ENCODE measurements around the gene MRPL58. TPM values are rescaled to one million over a fixed set of nuclear protein-coding genes. Genes with fewer than 3 reads are reported as not detected.

Gene MRPL58
- 13.4 and 15.6 TPM in 2 replicates for total RNA-seq

GRCh38 chr17:75012346-75013091, at the start of gene MRPL58:
Gene MRPL58, plus strand, starts transcription at chr17:75012670. Its CDS starts 17 bp downstream, at chr17:75012687.

DNA sequence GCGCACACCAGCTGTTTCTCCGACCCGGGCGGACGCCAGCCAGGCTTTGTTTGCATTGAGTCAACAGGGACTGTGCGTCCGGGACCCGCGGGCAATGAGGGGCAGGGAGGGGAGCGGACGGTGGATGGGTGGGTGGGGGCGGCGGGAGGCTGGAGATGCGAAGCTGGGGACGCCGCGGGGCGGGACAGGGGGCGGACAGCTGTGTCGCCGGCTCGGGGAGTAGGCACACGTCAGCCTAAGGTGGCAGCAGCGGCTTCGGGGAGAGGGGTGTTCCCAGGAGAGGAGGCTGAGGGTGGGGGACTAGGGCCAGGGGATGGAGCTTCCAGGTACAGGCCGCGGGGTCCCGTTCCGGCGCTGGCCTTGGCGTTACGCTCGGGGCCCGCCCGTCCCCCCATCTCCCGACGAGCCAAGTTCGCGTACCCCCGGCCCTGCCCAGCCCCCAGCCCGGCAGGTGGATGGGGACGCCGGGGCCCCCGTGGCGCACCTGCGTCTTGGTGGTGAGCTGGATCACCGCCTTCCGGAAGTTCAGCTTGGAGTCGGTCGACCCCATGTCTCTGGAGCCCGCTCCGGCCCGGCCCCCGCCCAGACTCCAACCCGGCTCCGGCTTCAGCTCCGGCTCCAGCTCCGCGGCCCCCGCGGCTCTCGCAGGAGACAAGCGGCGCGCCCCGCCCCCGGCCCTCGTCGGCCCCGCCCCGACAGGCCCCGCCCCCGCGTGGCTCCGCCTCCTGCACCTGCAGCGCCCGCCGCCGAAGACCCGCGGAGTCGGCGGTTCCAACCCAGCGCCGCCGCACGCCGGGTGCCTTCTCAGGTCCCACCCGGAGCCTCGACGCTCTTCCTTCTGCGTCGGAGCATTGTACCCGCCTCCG, 40.1 kb upstream of the MRPL58 start, which contains the start of gene HID1:
Gene HID1 (minus strand): TSS at position 653 of the 866 bp plus-strand sequence. CDS start 103 bp downstream, at position 550.

GRCh38 chr17:74987418-74987908, 25.0 kb upstream of the MRPL58 start, which contains the start of gene CDR2L:
Gene CDR2L, plus strand, starts transcription at chr17:74987632. Its CDS starts 412 bp downstream, at chr17:74988044.

DNA sequence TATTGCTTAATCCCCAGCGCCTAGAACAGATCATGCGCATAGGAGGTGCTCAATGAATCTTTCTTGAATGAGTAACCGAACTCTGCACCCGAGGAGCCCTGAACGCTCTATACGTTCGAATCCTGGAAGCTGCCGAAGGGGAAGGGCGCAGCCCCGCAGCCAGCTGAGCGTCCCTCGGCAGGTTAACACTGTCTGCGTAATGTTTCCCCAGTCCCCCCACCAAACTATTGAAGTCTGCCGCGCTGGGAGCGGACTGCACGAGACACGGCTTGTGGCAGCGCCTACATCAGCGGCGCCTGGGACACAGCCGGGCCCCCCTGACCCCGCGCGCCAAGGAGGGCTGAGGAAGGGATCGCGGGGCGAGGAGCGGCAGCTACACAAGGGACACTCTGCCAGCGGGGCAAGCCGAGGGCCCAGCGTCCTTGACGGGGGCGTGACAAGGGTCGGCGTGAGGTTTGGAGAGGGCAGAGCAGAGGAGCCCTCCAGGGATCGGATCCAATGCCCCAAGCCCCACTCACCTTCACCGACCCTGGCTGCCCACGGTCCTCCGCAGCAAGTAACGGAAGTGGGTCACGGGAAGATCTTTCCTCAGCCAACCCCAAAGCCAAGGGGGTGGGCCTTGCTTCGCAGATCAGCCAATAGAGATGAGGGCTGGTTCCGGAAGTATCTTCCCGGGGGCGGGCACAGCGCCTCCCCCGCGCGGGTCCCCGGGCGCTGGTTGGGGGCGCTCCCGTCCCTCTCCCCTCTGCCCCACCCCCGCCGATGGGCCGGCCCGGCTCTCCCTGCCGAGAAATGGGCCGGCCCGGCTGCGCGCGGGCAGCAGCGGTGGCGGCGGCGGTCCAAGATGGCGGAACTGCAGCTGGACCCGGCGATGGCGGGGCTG, 34.2 kb downstream of the MRPL58 start, which contains the start of the genes ATP5PD and KCTD2:
Gene ATP5PD (minus strand): TSS at position 563 of the 883 bp plus-strand sequence. CDS start 4,319 bp downstream, outside the sequence.
Gene KCTD2 (plus strand): TSS at position 819 of the 883 bp plus-strand sequence. CDS start 26 bp downstream, at position 845.

Other genes with a start within 250 kb of the MRPL58 start
- 32.6 and 46.7 TPM in 2 replicates for gene NAT9, start 236.3 kb upstream of the MRPL58 start, total RNA-seq
- 0.13 and 0.50 TPM in 2 replicates for gene GRIN2C, start 152.8 kb upstream of the MRPL58 start, total RNA-seq
- 25.0 and 43.9 TPM in 2 replicates for gene FDXR, start 139.7 kb upstream of the MRPL58 start, total RNA-seq
- not detected in 2 replicates for gene FADS6, start 119.0 kb upstream of the MRPL58 start, total RNA-seq
- gene USH1G, start 89.4 kb upstream of the MRPL58 start, total RNA-seq = 0.03 TPM in 1 of 2 replicates, not detected in the other
- gene OTOP2, start 88.4 kb upstream of the MRPL58 start, total RNA-seq = not detected in 2 replicates
- not detected in 2 replicates for gene OTOP3, start 76.8 kb upstream of the MRPL58 start, total RNA-seq
- gene HID1, start 39.9 kb upstream of the MRPL58 start, total RNA-seq = 2.2 and 2.3 TPM in 2 replicates
- gene CDR2L, start 25.0 kb upstream of the MRPL58 start, total RNA-seq = 22.5 and 25.6 TPM in 2 replicates
- 129 and 130 TPM in 2 replicates for gene ATP5PD, start 34.3 kb downstream of the MRPL58 start, total RNA-seq
- 19.7 and 23.1 TPM in 2 replicates for gene KCTD2, start 34.6 kb downstream of the MRPL58 start, total RNA-seq
- 3.3 and 6.9 TPM in 2 replicates for gene SLC16A5, start 75.3 kb downstream of the MRPL58 start, total RNA-seq
- gene ARMC7, start 97.3 kb downstream of the MRPL58 start, total RNA-seq = 3.1 and 3.3 TPM in 2 replicates
- 23.1 TPM in 2 replicates for gene NT5C, start 119.1 kb downstream of the MRPL58 start, total RNA-seq
- 57.6 and 68.6 TPM in 2 replicates for gene JPT1, start 141.8 kb downstream of the MRPL58 start, total RNA-seq
- gene SUMO2, start 170.3 kb downstream of the MRPL58 start, total RNA-seq = 91.4 and 105 TPM in 2 replicates
- 19.0 and 28.8 TPM in 2 replicates for gene NUP85, start 193.0 kb downstream of the MRPL58 start, total RNA-seq
- gene GGA3, start 248.9 kb downstream of the MRPL58 start, total RNA-seq = 16.7 and 28.0 TPM in 2 replicates
- gene MRPS7, start 249.2 kb downstream of the MRPL58 start, total RNA-seq = 31.5 and 34.0 TPM in 2 replicates